Measurements from ENCODE around the gene CAMTA1. TPM values are rescaled to one million over a fixed set of nuclear protein-coding genes. Genes with fewer than 3 reads are reported as not detected.

CAMTA1 gene
- total RNA-seq, 2 donors from 2014 or later = 55.3 to 69.5 TPM

GRCh38 chr1:7224644-7225043, 439.4 kb downstream of the CAMTA1 start:
- H3K4me3 Mint-ChIP-seq = no peak overlapping the region
- H3K36me3 Mint-ChIP-seq (ENCODE audit: low read depth) = no peaks in the 10 kb centered on the region
- no peak for DNase-seq
- ATAC-seq = no peak
- H3K27me3 Mint-ChIP-seq = peaks cover 37% of the 10 kb centered on the region
- no peaks in the 10 kb centered on the region for H3K4me1 Mint-ChIP-seq
- no peak overlapping the region for H3K27ac Mint-ChIP-seq
- H3K9me3 ChIP-seq (ENCODE audit: control insufficient read depth, low read length, poor library complexity, severe bottlenecking) = no peaks in the 10 kb centered on the region

GRCh38 chr1:7225711-7226505, 440.7 kb downstream of the CAMTA1 start:
- Mint-ChIP-seq H3K4me1 (no peaks in the 10 kb centered on the region), H3K27me3 (peaks cover 34% of the 10 kb centered on the region), H3K36me3 (ENCODE audit: low read depth) (no peaks in the 10 kb centered on the region), H3K27ac (no peak overlapping the region), H3K4me3 (no peak overlapping the region)
- H3K9me3 ChIP-seq (ENCODE audit: control insufficient read depth, low read length, poor library complexity, severe bottlenecking) = no peaks in the 10 kb centered on the region
- ATAC-seq (no peak), DNase-seq (no peak)

- Mint-ChIP-seq H3K36me3 (ENCODE audit: low read depth) (no peaks in the 10 kb centered on the region), H3K4me3 (no peak overlapping the region), H3K27me3 (peaks cover 24% of the 10 kb centered on the region), H3K4me1 (no peaks in the 10 kb centered on the region), H3K27ac (no peak overlapping the region)
- DNase-seq (no peak), ATAC-seq (no peak)
- no peaks in the 10 kb centered on the region for H3K9me3 ChIP-seq (ENCODE audit: control insufficient read depth, low read length, poor library complexity, severe bottlenecking)
These were observed 442.4 kb downstream of the CAMTA1 start for GRCh38 chr1:7227654-7228053.

- H3K4me1 Mint-ChIP-seq = no peaks in the 10 kb centered on the region
- no peak overlapping the region for H3K27ac Mint-ChIP-seq
- ATAC-seq = no peak
These were observed 443.2 kb downstream of the CAMTA1 start for GRCh38 chr1:7228252-7228961.

GRCh38 chr1:7229186-7229585, 443.9 kb downstream of the CAMTA1 start:
- H3K36me3 Mint-ChIP-seq (ENCODE audit: low read depth) = no peaks in the 10 kb centered on the region
- H3K4me3 Mint-ChIP-seq = no peak overlapping the region
- no peaks in the 10 kb centered on the region for H3K9me3 ChIP-seq (ENCODE audit: control insufficient read depth, low read length, poor library complexity, severe bottlenecking)
- ATAC-seq = no peak
- no peaks in the 10 kb centered on the region for H3K4me1 Mint-ChIP-seq
- H3K27me3 Mint-ChIP-seq = peaks cover 21% of the 10 kb centered on the region
- H3K27ac Mint-ChIP-seq = no peak overlapping the region
- no peak for DNase-seq

More at GRCh38 chr1:7228252-7228961, 443.2 kb downstream of the CAMTA1 start:
- H3K36me3 Mint-ChIP-seq (ENCODE audit: low read depth) = no peaks in the 10 kb centered on the region
- no peak for DNase-seq
- no peaks in the 10 kb centered on the region for H3K9me3 ChIP-seq (ENCODE audit: control insufficient read depth, low read length, poor library complexity, severe bottlenecking)
- H3K27me3 Mint-ChIP-seq = peaks cover 21% of the 10 kb centered on the region
- no peak overlapping the region for H3K4me3 Mint-ChIP-seq

GRCh38 chr1:7229696-7230631, 444.7 kb downstream of the CAMTA1 start:
- no peaks in the 10 kb centered on the region for H3K9me3 ChIP-seq (ENCODE audit: control insufficient read depth, low read length, poor library complexity, severe bottlenecking)
- Mint-ChIP-seq H3K36me3 (ENCODE audit: low read depth) (no peaks in the 10 kb centered on the region), H3K27me3 (peaks cover 21% of the 10 kb centered on the region), H3K4me3 (no peak overlapping the region), H3K4me1 (no peaks in the 10 kb centered on the region), H3K27ac (no peak overlapping the region)
- no peak for ATAC-seq
- no peak for DNase-seq

GRCh38 chr1:7232441-7233236, 447.4 kb downstream of the CAMTA1 start:
- no peaks in the 10 kb centered on the region for H3K9me3 ChIP-seq (ENCODE audit: control insufficient read depth, low read length, poor library complexity, severe bottlenecking)
- ATAC-seq = no peak
- H3K27me3 Mint-ChIP-seq = peaks cover 36% of the 10 kb centered on the region
- H3K27ac Mint-ChIP-seq = no peak overlapping the region
- H3K4me1 Mint-ChIP-seq = no peaks in the 10 kb centered on the region
- H3K36me3 Mint-ChIP-seq (ENCODE audit: low read depth) = no peaks in the 10 kb centered on the region
- DNase-seq = no peak
- no peak overlapping the region for H3K4me3 Mint-ChIP-seq

- H3K9me3 ChIP-seq (ENCODE audit: control insufficient read depth, low read length, poor library complexity, severe bottlenecking) = no peaks in the 10 kb centered on the region
- no peak for ATAC-seq
- DNase-seq = no peak
- no peak overlapping the region for H3K4me3 Mint-ChIP-seq
- H3K36me3 Mint-ChIP-seq (ENCODE audit: low read depth) = no peaks in the 10 kb centered on the region
- no peaks in the 10 kb centered on the region for H3K4me1 Mint-ChIP-seq
- no peak overlapping the region for H3K27ac Mint-ChIP-seq
- H3K27me3 Mint-ChIP-seq = peaks cover 37% of the 10 kb centered on the region
These were observed 447.9 kb downstream of the CAMTA1 start for GRCh38 chr1:7233237-7233540.

GRCh38 chr1:7233646-7234470, 448.6 kb downstream of the CAMTA1 start:
- ATAC-seq (no peak), DNase-seq (no peak)
- Mint-ChIP-seq H3K27me3 (peaks cover 37% of the 10 kb centered on the region), H3K4me1 (no peaks in the 10 kb centered on the region), H3K27ac (no peak overlapping the region), H3K4me3 (no peak overlapping the region), H3K36me3 (ENCODE audit: low read depth) (no peaks in the 10 kb centered on the region)
- no peaks in the 10 kb centered on the region for H3K9me3 ChIP-seq (ENCODE audit: control insufficient read depth, low read length, poor library complexity, severe bottlenecking)

GRCh38 chr1:7234471-7234755, 449.2 kb downstream of the CAMTA1 start:
- no peak for DNase-seq
- peaks cover 37% of the 10 kb centered on the region for H3K27me3 Mint-ChIP-seq

GRCh38 chr1:7235871-7236517, 450.7 kb downstream of the CAMTA1 start:
- no peak for ATAC-seq
- H3K9me3 ChIP-seq (ENCODE audit: control insufficient read depth, low read length, poor library complexity, severe bottlenecking) = no peaks in the 10 kb centered on the region
- no peaks in the 10 kb centered on the region for H3K4me1 Mint-ChIP-seq
- H3K36me3 Mint-ChIP-seq (ENCODE audit: low read depth) = no peaks in the 10 kb centered on the region
- no peak overlapping the region for H3K27ac Mint-ChIP-seq
- peaks cover 33% of the 10 kb centered on the region for H3K27me3 Mint-ChIP-seq
- H3K4me3 Mint-ChIP-seq = no peak overlapping the region
- no peak for DNase-seq

More at GRCh38 chr1:7234471-7234755, 449.2 kb downstream of the CAMTA1 start:
- Mint-ChIP-seq H3K4me1 (no peaks in the 10 kb centered on the region), H3K27ac (no peak overlapping the region), H3K36me3 (ENCODE audit: low read depth) (no peaks in the 10 kb centered on the region), H3K4me3 (no peak overlapping the region)
- no peaks in the 10 kb centered on the region for H3K9me3 ChIP-seq (ENCODE audit: control insufficient read depth, low read length, poor library complexity, severe bottlenecking)
- no peak for ATAC-seq
